Heart left ventricle (tissue), 16 donors: ENCODE measurements around the gene BDP1. TPM values are rescaled to one million over a fixed set of nuclear protein-coding genes. Genes with fewer than 3 reads are reported as not detected.
A peak's percentile ranks its signal among the peaks of the same experiment; 100 is the strongest.

Experiments used
- ATAC-seq, 4 donors: fragments of 200-7000 bp; cut with Tn5 transposase; one replicate each; pipeline ENCODE4 v1.9.1; 2020 to 2022; ENCODE audit warnings: moderate library complexity in 4 of 4, mild to moderate bottlenecking in 3 of 4, moderate number of reproducible peaks in 1 of 4
- DNase-seq, 5 donors: peaks; one replicate each; pipeline ENCODE4 v3.0.0-alpha.2; 2020
- H3K27ac ChIP-seq, 12 donors: fragments of 200-600 bp; sonication (generic) in 4 of 12; one replicate each; pipeline versions ENCODE4 v1.5.0 to v1.8.0; 2016 to 2022; ENCODE audit warnings: mild to moderate bottlenecking in 2 of 12
- H3K27me3 ChIP-seq, 9 donors: fragments of 200-600 bp; sonication (generic) in 2 of 9; one replicate each; pipeline versions ENCODE4 v1.5.1 to v1.8.0; 2016 to 2022; ENCODE audit warnings: mild to moderate bottlenecking in 3 of 9
- H3K36me3 ChIP-seq, 9 donors: fragments of 200-600 bp; sonication (generic) in 2 of 9; one replicate each; pipeline versions ENCODE4 v1.5.0 to v1.8.0; 2018 to 2022; ENCODE audit warnings: mild to moderate bottlenecking in 2 of 9
- H3K4me1 ChIP-seq, 12 donors: fragments of 200-600 bp; sonication (generic) in 4 of 12; one replicate each; pipeline versions ENCODE4 v1.5.0 to v1.8.0; 2016 to 2022; ENCODE audit warnings: mild to moderate bottlenecking in 3 of 12
- H3K4me3 ChIP-seq, 12 donors: fragments of 200-600 bp; sonication (generic) in 4 of 12; one replicate each; pipeline versions ENCODE4 v1.5.0 to v1.8.0; 2017 to 2022; ENCODE audit warnings: mild to moderate bottlenecking in 9 of 12, moderate library complexity in 4 of 12
- H3K9me3 ChIP-seq, 12 donors: fragments of 200-600 bp; sonication (generic) in 4 of 12; one replicate each; pipeline versions ENCODE4 v1.5.0 to v1.8.0; 2016 to 2022; ENCODE audit warnings: mild to moderate bottlenecking in 1 of 12
- POLR2A ChIP-seq, 2 donors: fragments of 450-650 bp; IDR thresholded peaks; one replicate each; pipeline ENCODE4 v1.6.1; 2017; ENCODE audit warnings: antibody characterized with exemption in 2 of 2, mild to moderate bottlenecking in 2 of 2, moderate library complexity in 2 of 2
- WGBS, 4 donors: extraction: QIAGEN DNeasy Blood & Tissue Kit in 2 of 4; methylation state at CpG; one replicate each; pipeline versions ENCODE4 v1.1.5 to v1.1.7; 2013 to 2018; 5-methylcytosine and 5-hydroxymethylcytosine counted together
- intact Hi-C, 10 donors: fragments of 100-400 bp; cut with DNase I; formaldehyde crosslinking; loops; one replicate each; pipeline versions ENCODE4 v1.11.1 to v1.14.2; 2022
- polyA plus RNA-seq, 2 donors: library from polyadenylated mRNA; stranded (reverse); fragments of 200-250 nt; gene quantifications; one replicate each; pipeline ENCODE4 v1.2.3, GENCODE V29; 2013
- total RNA-seq, 9 donors: library from RNA; depleted of rRNA in 2 of 9; stranded (reverse); fragments of >200 nt in 2 of 9; fragmentation: NEBNext Ultra II Directional in 3 of 9; extraction: Animal tissue kit (Norgen Biotek cat#: 25700) in 3 of 9; gene quantifications; one replicate each; pipeline versions ENCODE4 v1.1.0 to v1.2.4, GENCODE V29; 2016 to 2023
- TF ChIP-seq, protein P1 (sequence below), 12 donors: fragments of 200-600 bp; sonication (generic) in 4 of 12; IDR thresholded peaks; one replicate each; pipeline versions ENCODE4 v1.5.0 to v1.8.0; 2018 to 2022; ENCODE audit warnings: antibody characterized with exemption in 12 of 12, mild to moderate bottlenecking in 5 of 12
- donor health status: ischemic (EF 13 %, LVEDD 7.1; RV severe dilation, severe dysfunction).
- donor health status: healthy with polysubstance abuse.
- donor health status: DM: no; HTN: yes; CAD: no.
- donor health status: DM: no; HTN: no; CAD: no.
- donor health status: ischemic (EF 25% LVEDD 6.9; RV normal size, moderate dysfunction).
- donor health status: ischemic (EF 25% LVEDD 5.7; RV mildly dilated, moderate dysfunction).
- donor health status: healthy.
- donor health status: DM: yes; HTN: yes; CAD: no.
- donor health status: ischemic (EF 35%, LVEDD 5.7; RV mildly dilated, moderate dysfunction).
- donor health status: nonischemic (EF 11% LVEDD 7.7; RV severe dilation, severe dysfunction).
- donor health status: DM: yes; HTN: yes; CAD: no.
- donor health status: PGD.
- donor health status: ischemic (EF 29% LVEDD 5.4; RV normal size, mild dysfunction).
- donor health status: nonischemic (EF 23%, LVEDD 6.1; RV moderate dilation, normal function).

The BDP1 gene
- total and polyA plus RNA-seq, 11 donors = 9.9 to 18.3 (median 16.6) TPM

GRCh38 chr5:71452876-71453275 is 2.6 kb upstream of the BDP1 start:
- no peak for TF ChIP-seq POLR2A (IDR thresholded peaks at IDR 0.05)
- TF ChIP-seq, protein P1, sequence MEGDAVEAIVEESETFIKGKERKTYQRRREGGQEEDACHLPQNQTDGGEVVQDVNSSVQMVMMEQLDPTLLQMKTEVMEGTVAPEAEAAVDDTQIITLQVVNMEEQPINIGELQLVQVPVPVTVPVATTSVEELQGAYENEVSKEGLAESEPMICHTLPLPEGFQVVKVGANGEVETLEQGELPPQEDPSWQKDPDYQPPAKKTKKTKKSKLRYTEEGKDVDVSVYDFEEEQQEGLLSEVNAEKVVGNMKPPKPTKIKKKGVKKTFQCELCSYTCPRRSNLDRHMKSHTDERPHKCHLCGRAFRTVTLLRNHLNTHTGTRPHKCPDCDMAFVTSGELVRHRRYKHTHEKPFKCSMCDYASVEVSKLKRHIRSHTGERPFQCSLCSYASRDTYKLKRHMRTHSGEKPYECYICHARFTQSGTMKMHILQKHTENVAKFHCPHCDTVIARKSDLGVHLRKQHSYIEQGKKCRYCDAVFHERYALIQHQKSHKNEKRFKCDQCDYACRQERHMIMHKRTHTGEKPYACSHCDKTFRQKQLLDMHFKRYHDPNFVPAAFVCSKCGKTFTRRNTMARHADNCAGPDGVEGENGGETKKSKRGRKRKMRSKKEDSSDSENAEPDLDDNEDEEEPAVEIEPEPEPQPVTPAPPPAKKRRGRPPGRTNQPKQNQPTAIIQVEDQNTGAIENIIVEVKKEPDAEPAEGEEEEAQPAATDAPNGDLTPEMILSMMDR (IDR thresholded peaks at IDR 0.05) = no peak
- Histone ChIP-seq H3K4me1 (peaks cover 4 to 25% (median 18%) of the 10 kb centered on the region in 12 donors), H3K27me3 (peaks cover 0 to 21% (median 4%) of the 10 kb centered on the region in 9 donors), H3K4me3 (no peak overlapping the region), H3K9me3 (no peaks in the 10 kb centered on the region), H3K27ac (no peak overlapping the region), H3K36me3 (no peaks in the 10 kb centered on the region)
- DNase-seq = no peak
- 40 to 50% (median 45%) methylated on average over 2 of the region's 2 CpGs for WGBS, 4 donors
- intact Hi-C loops = no loop called here
- no peak for ATAC-seq

- ATAC-seq (no peak), DNase-seq (no peak)
- peak overlapping the region; percentile 68 to 96 (median 84) for H3K4me3 ChIP-seq
- no peak for TF ChIP-seq POLR2A (IDR thresholded peaks at IDR 0.05)
- TF ChIP-seq, protein P1 (IDR thresholded peaks at IDR 0.05) = no peak
- intact Hi-C loops = no loop called here
- no peaks in the 10 kb centered on the region for H3K9me3 ChIP-seq
- WGBS, 4 donors = 57 to 72% (median 68%) methylated on average over 19 of the region's 19 CpGs
- H3K4me1 ChIP-seq = peaks cover 4 to 28% (median 19%) of the 10 kb centered on the region in 12 donors
- peaks cover 0 to 17% (median 0%) of the 10 kb centered on the region in 9 donors for H3K27me3 ChIP-seq
- peak overlapping the region in 11 of 12 donors; percentile 84 to 93 (median 91) for H3K27ac ChIP-seq
- H3K36me3 ChIP-seq = peaks cover 0 to 17% (median 15%) of the 10 kb centered on the region in 9 donors
These were observed 538 bp upstream of the BDP1 start for GRCh38 chr5:71454913-71455312.

- Histone ChIP-seq H3K4me3 (peak overlapping the region; percentile 68 to 96 (median 84)), H3K27ac (peak overlapping the region in 11 of 12 donors; percentile 84 to 93 (median 91)), H3K27me3 (peaks cover 0 to 6% (median 0%) of the 10 kb centered on the region in 9 donors), H3K36me3 (peaks cover 0 to 31% (median 30%) of the 10 kb centered on the region in 9 donors), H3K4me1 (peaks cover 4 to 28% (median 19%) of the 10 kb centered on the region in 12 donors), H3K9me3 (no peaks in the 10 kb centered on the region)
- intact Hi-C loops = no loop called here
- 2 to 6% (median 4%) methylated on average over 4 of the region's 4 CpGs for WGBS, 4 donors
- DNase-seq (no peak), ATAC-seq (no peak)
- TF ChIP-seq, protein P1 (IDR thresholded peaks at IDR 0.05) = no peak
- no peak for TF ChIP-seq POLR2A (IDR thresholded peaks at IDR 0.05)
These were observed 902 bp downstream of the BDP1 start for GRCh38 chr5:71456362-71456743.

- ATAC-seq = no peak
- Histone ChIP-seq H3K27me3 (no peaks in the 10 kb centered on the region), H3K27ac (no peak overlapping the region), H3K9me3 (no peaks in the 10 kb centered on the region), H3K36me3 (peaks cover 0 to 39% (median 37%) of the 10 kb centered on the region in 9 donors), H3K4me1 (peaks cover 4 to 28% (median 19%) of the 10 kb centered on the region in 12 donors), H3K4me3 (peak overlapping the region in 7 of 12 donors; percentile 68 to 96 (median 84))
- no peak for DNase-seq
- no peak for TF ChIP-seq POLR2A (IDR thresholded peaks at IDR 0.05)
- TF ChIP-seq, protein P1 (IDR thresholded peaks at IDR 0.05) = no peak
- intact Hi-C loops = no loop called here
- WGBS, 4 donors = 84 to 91% (median 87%) methylated on average over 8 of the region's 8 CpGs
These were observed 1.7 kb downstream of the BDP1 start for GRCh38 chr5:71457106-71457505.
